DND-41 (cell line): ENCODE data around the gene ATP1B3.
A peak's percentile ranks its signal among the peaks of the same experiment; 100 is the strongest.
"Not testable (repeated sequence)": the region's sequence is repeated elsewhere in the genome, so short reads cannot be mapped to it uniquely, and the experiment has no call there.

Experiments
- ATAC-seq: fragments of 200-7000 bp; cut with Tn5 transposase; 3 replicates; pipeline ENCODE4 v1.9.1; 2021; ENCODE audit warnings: low read depth; ENCODE audit not compliant: insufficient read depth
- DNase-seq: peaks from one replicate; pipeline ENCODE4 v3.0.0-alpha.2; 2020
- H2AFZ ChIP-seq: 2 replicates; pipeline ENCODE4 v1.6.0; 2012; ENCODE audit warnings: low read depth, low read length
- H3K27ac ChIP-seq: 2 replicates; pipeline ENCODE4 v1.5.1; 2012; ENCODE audit warnings: low read length, inconsistent platforms
- H3K27me3 ChIP-seq: fragments of 200-600 bp; sonication (generic); 2 replicates; pipeline ENCODE4 v1.6.0; 2012; ENCODE audit warnings: low read length, mild to moderate bottlenecking, inconsistent platforms; ENCODE audit not compliant: insufficient read depth, poor library complexity
- H3K36me3 ChIP-seq: 2 replicates; pipeline ENCODE4 v1.5.1; 2012; ENCODE audit warnings: low read length, inconsistent platforms; ENCODE audit not compliant: insufficient read depth
- H3K4me1 ChIP-seq: 2 replicates; pipeline ENCODE4 v1.5.1; 2012; ENCODE audit warnings: mild to moderate bottlenecking, low read length; ENCODE audit not compliant: insufficient read depth
- H3K4me2 ChIP-seq: 2 replicates; pipeline ENCODE4 v1.6.0; 2012; ENCODE audit warnings: mild to moderate bottlenecking, moderate library complexity, low read length, inconsistent platforms; ENCODE audit not compliant: insufficient read depth
- H3K4me3 ChIP-seq, 2 experiments: fragments of 200-600 bp in 1 of 2; shearing (Covaris generic) in 1 of 2; 2 replicates each; pipeline ENCODE4 v1.5.1; 2012 to 2016; ENCODE audit warnings: inconsistent platforms in 2 of 2, low read length in 2 of 2, mild to moderate bottlenecking in 2 of 2, low read depth in 1 of 2, moderate library complexity in 1 of 2
- H3K79me2 ChIP-seq: 2 replicates; pipeline ENCODE4 v1.6.0; 2012; ENCODE audit warnings: low read length, inconsistent platforms; ENCODE audit not compliant: insufficient read depth
- H3K9ac ChIP-seq: 2 replicates; pipeline ENCODE4 v1.6.0; 2012; ENCODE audit warnings: low read depth, mild to moderate bottlenecking, inconsistent platforms, low read length, moderate library complexity
- H3K9me3 ChIP-seq: 2 replicates; pipeline ENCODE4 v1.5.1; 2012; ENCODE audit warnings: low read length, moderate library complexity, mild to moderate bottlenecking, inconsistent platforms; ENCODE audit not compliant: insufficient read depth, severe bottlenecking
- H4K20me1 ChIP-seq: 2 replicates; pipeline ENCODE4 v1.6.0; 2012; ENCODE audit warnings: low read length; ENCODE audit not compliant: insufficient read depth
- CTCF ChIP-seq: IDR thresholded peaks from 2 replicates; pipeline ENCODE4 v1.5.1; 2012; ENCODE audit warnings: borderline replicate concordance, low read length, moderate library complexity, mild to moderate bottlenecking; ENCODE audit not compliant: poor library complexity, severe bottlenecking; ENCODE audit errors: extremely low read depth
- EZH2 ChIP-seq: IDR thresholded peaks from 3 replicates; pipeline ENCODE4 v1.6.1; 2012; ENCODE audit warnings: borderline replicate concordance, low read depth, mild to moderate bottlenecking, moderate library complexity, low read length, inconsistent platforms; ENCODE audit not compliant: severe bottlenecking

The ATP1B3 gene

GRCh38 chr3:141969711-141970110, 93.3 kb downstream of the ATP1B3 start:
- no peak for TF ChIP-seq EZH2
- TF ChIP-seq CTCF: no peak
- Histone ChIP-seq H3K4me1 (no peaks in the 10 kb centered on the region), H3K79me2 (peaks cover 20% of the 10 kb centered on the region), H3K36me3 (peaks cover 79% of the 10 kb centered on the region), H4K20me1 (peaks cover 2% of the 10 kb centered on the region; the same call in 1 of the 2 replicates), H3K9ac (no peak overlapping the region), H2AFZ (no peak overlapping the region), H3K4me3 (no peak overlapping the region), H3K27me3 (no peaks in the 10 kb centered on the region), H3K27ac (no peak overlapping the region), H3K4me2 (no peak overlapping the region), H3K9me3 (no peaks in the 10 kb centered on the region)
- DNase-seq (no peak), ATAC-seq (0 out of 3 replicates have a peak, but pooled peaks have one; percentile 22)

GRCh38 chr3:141971571-141971970, 95.1 kb downstream of the ATP1B3 start:
- no peak overlapping the region for H2AFZ ChIP-seq
- H3K79me2 ChIP-seq: peaks cover 26% of the 10 kb centered on the region
- no peaks in the 10 kb centered on the region for H3K27me3 ChIP-seq
- no peak overlapping the region for H3K9ac ChIP-seq
- peaks cover 83% of the 10 kb centered on the region for H3K36me3 ChIP-seq
- peaks cover 2% of the 10 kb centered on the region; the same call in 1 of the 2 replicates for H4K20me1 ChIP-seq
- no peak for TF ChIP-seq EZH2
- TF ChIP-seq CTCF: no peak
- no peak overlapping the region for H3K27ac ChIP-seq
- ATAC-seq: no peak
- no peaks in the 10 kb centered on the region for H3K4me1 ChIP-seq
- no peak overlapping the region for H3K4me2 ChIP-seq
- no peaks in the 10 kb centered on the region for H3K9me3 ChIP-seq
- DNase-seq: no peak
- H3K4me3 ChIP-seq: no peak overlapping the region

GRCh38 chr3:141972399-141972798, 96.0 kb downstream of the ATP1B3 start:
- no peak overlapping the region for H2AFZ ChIP-seq
- peaks cover 2% of the 10 kb centered on the region; the same call in 1 of the 2 replicates for H4K20me1 ChIP-seq
- no peak for TF ChIP-seq CTCF
- TF ChIP-seq EZH2: no peak
- no peak overlapping the region for H3K9ac ChIP-seq
- H3K4me1 ChIP-seq: no peaks in the 10 kb centered on the region
- H3K4me2 ChIP-seq: no peak overlapping the region
- ATAC-seq (peak; percentile 24; the same call in 1 of the 3 replicates), DNase-seq (no peak)
- H3K9me3 ChIP-seq: no peaks in the 10 kb centered on the region
- H3K4me3 ChIP-seq: no peak overlapping the region
- H3K36me3 ChIP-seq: peaks cover 82% of the 10 kb centered on the region
- no peaks in the 10 kb centered on the region for H3K27me3 ChIP-seq
- no peak overlapping the region for H3K27ac ChIP-seq
- H3K79me2 ChIP-seq: peaks cover 27% of the 10 kb centered on the region

- not testable (repeated sequence) for H3K9ac ChIP-seq, H3K4me1 ChIP-seq, H3K27ac ChIP-seq, H3K27me3 ChIP-seq, DNase-seq, H4K20me1 ChIP-seq, H3K9me3 ChIP-seq, ATAC-seq, H2AFZ ChIP-seq, H3K4me3 ChIP-seq, H3K4me2 ChIP-seq
- Histone ChIP-seq H3K36me3 (peaks cover 90% of the 10 kb centered on the region), H3K79me2 (peaks cover 34% of the 10 kb centered on the region)
Observed at GRCh38 chr3:141974777-141975176, 98.3 kb downstream of the ATP1B3 start.
